ENCODE data around the gene FXN. TPM values are rescaled to one million over a fixed set of nuclear protein-coding genes. Genes with fewer than 3 reads are reported as not detected.
"Not testable (repeated sequence)": the region's sequence is repeated elsewhere in the genome, so short reads cannot be mapped to it uniquely, and the experiment has no call there.

Gene FXN
- total and polyA plus RNA-seq, 4 donors, result 4.7 to 41.7 (median 23.9) TPM

DNA sequence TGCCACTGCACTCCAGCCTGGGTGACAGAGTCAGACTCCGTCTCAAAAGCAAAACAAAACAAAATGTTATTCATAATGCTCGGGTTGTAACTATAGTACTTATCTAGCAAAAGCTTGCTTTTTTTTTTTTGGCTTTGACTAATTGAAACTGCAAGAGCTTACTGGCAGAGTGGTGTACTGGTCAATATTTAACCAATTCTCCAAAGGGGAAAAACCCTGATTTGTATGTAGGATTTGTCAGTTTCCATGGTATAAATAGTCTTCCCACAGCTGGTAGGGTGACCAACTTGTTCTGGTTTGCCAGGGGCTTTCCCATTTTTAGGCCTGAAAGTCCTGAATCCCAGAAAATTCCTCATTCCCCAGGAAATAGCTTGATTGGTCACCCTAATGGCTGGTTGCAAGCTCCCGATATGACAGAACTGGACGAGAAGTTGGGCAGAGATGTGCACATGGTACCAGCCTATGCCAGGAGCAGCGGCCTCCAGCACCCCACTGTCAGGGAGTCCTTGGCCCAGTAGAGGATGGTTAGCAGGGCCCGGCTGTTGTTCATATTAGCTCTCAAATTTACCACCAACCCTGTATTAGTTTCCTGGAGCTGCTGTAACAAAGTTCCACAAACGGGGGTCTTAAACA lies 58.0 kb downstream of the FXN start:
- DNase-seq (ENCODE audit: low spot score), result no peak
- WGBS, result 41% methylated on average over 7 of the region's 7 CpGs
- Histone ChIP-seq H3K4me3 (ENCODE audit: low read depth in 1 of 3, low read length in 3 of 3) (no peak overlapping the region), H3K9ac (ENCODE audit: low read depth in 1 of 2, low read length in 2 of 2) (peak overlapping the region in 1 of 2 donors; percentile 56), H3K4me1 (ENCODE audit: control insufficient read depth in 4 of 4, insufficient read depth in 4 of 4, low read length in 3 of 4) (peaks cover 5 to 26% (median 7%) of the 10 kb centered on the region in 4 donors), H3K9me3 (ENCODE audit: control insufficient read depth in 4 of 4, low read length in 3 of 4) (no peaks in the 10 kb centered on the region), H3K27me3 (ENCODE audit: control insufficient read depth in 4 of 4, insufficient read depth in 4 of 4, low read length in 3 of 4) (no peaks in the 10 kb centered on the region), H3K36me3 (ENCODE audit: control insufficient read depth in 4 of 4, insufficient read depth in 3 of 4, low read depth in 1 of 4, low read length in 3 of 4) (no peaks in the 10 kb centered on the region), H3K27ac (ENCODE audit: low read depth in 1 of 2, low read length in 2 of 2) (peak overlapping the region; percentile 68 to 86)
- TF ChIP-seq, protein P1, sequence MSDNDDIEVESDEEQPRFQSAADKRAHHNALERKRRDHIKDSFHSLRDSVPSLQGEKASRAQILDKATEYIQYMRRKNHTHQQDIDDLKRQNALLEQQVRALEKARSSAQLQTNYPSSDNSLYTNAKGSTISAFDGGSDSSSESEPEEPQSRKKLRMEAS (IDR thresholded peaks at IDR 0.05), result peak; percentile 11
- TF ChIP-seq TAF1 (conservative IDR thresholded peaks at IDR 0.05) (no peak), SP1 (IDR thresholded peaks at IDR 0.05) (peak; percentile 57), HNF4A (conservative IDR thresholded peaks at IDR 0.05) (peak; percentile 5 to 41), FOXA1 (IDR thresholded peaks at IDR 0.05) (no peak), EGR1 (IDR thresholded peaks at IDR 0.05; ENCODE audit: low read depth in 2 of 2) (no peak), RXRA (IDR thresholded peaks at IDR 0.05) (peak in 1 of 2 donors; percentile 50), RAD21 (IDR thresholded peaks at IDR 0.05) (peak; percentile 6 to 33)
- TF ChIP-seq, protein P2, sequence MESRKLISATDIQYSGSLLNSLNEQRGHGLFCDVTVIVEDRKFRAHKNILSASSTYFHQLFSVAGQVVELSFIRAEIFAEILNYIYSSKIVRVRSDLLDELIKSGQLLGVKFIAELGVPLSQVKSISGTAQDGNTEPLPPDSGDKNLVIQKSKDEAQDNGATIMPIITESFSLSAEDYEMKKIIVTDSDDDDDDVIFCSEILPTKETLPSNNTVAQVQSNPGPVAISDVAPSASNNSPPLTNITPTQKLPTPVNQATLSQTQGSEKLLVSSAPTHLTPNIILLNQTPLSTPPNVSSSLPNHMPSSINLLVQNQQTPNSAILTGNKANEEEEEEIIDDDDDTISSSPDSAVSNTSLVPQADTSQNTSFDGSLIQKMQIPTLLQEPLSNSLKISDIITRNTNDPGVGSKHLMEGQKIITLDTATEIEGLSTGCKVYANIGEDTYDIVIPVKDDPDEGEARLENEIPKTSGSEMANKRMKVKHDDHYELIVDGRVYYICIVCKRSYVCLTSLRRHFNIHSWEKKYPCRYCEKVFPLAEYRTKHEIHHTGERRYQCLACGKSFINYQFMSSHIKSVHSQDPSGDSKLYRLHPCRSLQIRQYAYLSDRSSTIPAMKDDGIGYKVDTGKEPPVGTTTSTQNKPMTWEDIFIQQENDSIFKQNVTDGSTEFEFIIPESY (IDR thresholded peaks at IDR 0.05), result no peak

- not testable (repeated sequence) for H3K9me3 ChIP-seq (ENCODE audit: control insufficient read depth in 4 of 4, low read length in 3 of 4); H3K36me3 ChIP-seq (ENCODE audit: control insufficient read depth in 4 of 4, insufficient read depth in 3 of 4, low read depth in 1 of 4, low read length in 3 of 4); H3K4me3 ChIP-seq (ENCODE audit: low read depth in 1 of 3, low read length in 3 of 3); H3K9ac ChIP-seq (ENCODE audit: low read depth in 1 of 2, low read length in 2 of 2); H3K27me3 ChIP-seq (ENCODE audit: control insufficient read depth in 4 of 4, insufficient read depth in 4 of 4, low read length in 3 of 4); DNase-seq (ENCODE audit: low spot score)
- peak overlapping the region in 1 of 2 donors; percentile 86 for H3K27ac ChIP-seq (ENCODE audit: low read depth in 1 of 2, low read length in 2 of 2)
- H3K4me1 ChIP-seq (ENCODE audit: control insufficient read depth in 4 of 4, insufficient read depth in 4 of 4, low read length in 3 of 4), result peaks cover 5 to 26% (median 6%) of the 10 kb centered on the region in 4 donors
- 97% methylated on average over 14 of the region's 14 CpGs for WGBS
Measured at GRCh38 chr9:69094361-69095135, 59.0 kb downstream of the FXN start.

DNA sequence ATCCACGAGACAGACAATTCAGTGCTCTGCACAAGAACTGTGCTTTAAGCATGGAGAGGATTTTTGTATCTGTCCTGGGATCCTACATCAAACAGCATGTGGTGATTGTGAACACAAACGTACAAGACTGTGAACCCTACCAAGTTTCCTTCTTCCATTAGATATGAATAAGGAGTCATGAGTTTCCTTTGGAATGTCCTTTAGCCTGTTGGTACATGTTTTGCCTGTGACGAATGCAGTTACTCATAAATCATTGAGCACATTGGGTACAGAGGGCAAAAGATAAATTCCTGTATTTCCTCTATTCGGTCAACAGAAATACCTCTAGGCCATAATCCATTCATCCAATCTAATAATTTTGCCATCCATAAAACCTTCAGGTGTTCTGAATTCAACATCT lies 61.5 kb downstream of the FXN start:
- no peaks in the 10 kb centered on the region for H3K36me3 ChIP-seq (ENCODE audit: control insufficient read depth in 4 of 4, insufficient read depth in 3 of 4, low read depth in 1 of 4, low read length in 3 of 4)
- H3K9me3 ChIP-seq (ENCODE audit: control insufficient read depth in 4 of 4, low read length in 3 of 4), result no peaks in the 10 kb centered on the region
- no peak for DNase-seq (ENCODE audit: low spot score)
- no peak overlapping the region for H3K9ac ChIP-seq (ENCODE audit: low read depth in 1 of 2, low read length in 2 of 2)
- H3K27me3 ChIP-seq (ENCODE audit: control insufficient read depth in 4 of 4, insufficient read depth in 4 of 4, low read length in 3 of 4), result no peaks in the 10 kb centered on the region
- peaks cover 5 to 26% (median 6%) of the 10 kb centered on the region in 4 donors for H3K4me1 ChIP-seq (ENCODE audit: control insufficient read depth in 4 of 4, insufficient read depth in 4 of 4, low read length in 3 of 4)
- peak overlapping the region in 1 of 2 donors; percentile 69 for H3K27ac ChIP-seq (ENCODE audit: low read depth in 1 of 2, low read length in 2 of 2)
- WGBS, result 43% methylated on average over 4 of the region's 4 CpGs
- H3K4me3 ChIP-seq (ENCODE audit: low read depth in 1 of 3, low read length in 3 of 3), result no peak overlapping the region
- TF ChIP-seq, protein P1 (IDR thresholded peaks at IDR 0.05), result no peak
- TF ChIP-seq NR2F2 (IDR thresholded peaks at IDR 0.05), result peak; percentile 23
- no peak for TF ChIP-seq EGR1 (IDR thresholded peaks at IDR 0.05; ENCODE audit: low read depth in 2 of 2)
- no peak for TF ChIP-seq GABPA (IDR thresholded peaks at IDR 0.05 in 1 of 2, conservative IDR thresholded peaks at IDR 0.05 in 1 of 2)
- no peak for TF ChIP-seq RXRA (IDR thresholded peaks at IDR 0.05)
- TF ChIP-seq RAD21 (IDR thresholded peaks at IDR 0.05), result no peak
- TF ChIP-seq, protein P3, sequence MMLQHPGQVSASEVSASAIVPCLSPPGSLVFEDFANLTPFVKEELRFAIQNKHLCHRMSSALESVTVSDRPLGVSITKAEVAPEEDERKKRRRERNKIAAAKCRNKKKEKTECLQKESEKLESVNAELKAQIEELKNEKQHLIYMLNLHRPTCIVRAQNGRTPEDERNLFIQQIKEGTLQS (IDR thresholded peaks at IDR 0.05), result no peak
- no peak for TF ChIP-seq CTCF (IDR thresholded peaks at IDR 0.05; ENCODE audit: low read depth, low read length, missing input control)
- TF ChIP-seq JUND (IDR thresholded peaks at IDR 0.05), result peak in 1 of 2 donors; percentile 19
- no peak for TF ChIP-seq YY1 (IDR thresholded peaks at IDR 0.05)
- TF ChIP-seq, protein P2 (IDR thresholded peaks at IDR 0.05), result no peak
- peak; percentile 27 for TF ChIP-seq SP1 (IDR thresholded peaks at IDR 0.05)
- no peak for TF ChIP-seq TAF1 (conservative IDR thresholded peaks at IDR 0.05)
- TF ChIP-seq FOXA1 (IDR thresholded peaks at IDR 0.05), result no peak
- TF ChIP-seq HNF4A (conservative IDR thresholded peaks at IDR 0.05), result peak; percentile 8 to 36
